SK-N-SH (cell line): ENCODE results near the gene KIF9.

Experiments used
- FOXM1 ChIP-seq: IDR thresholded peaks from 2 replicates; pipeline ENCODE4 v1.4.0; 2012; ENCODE audit warnings: low read depth, mild to moderate bottlenecking
- GABPA ChIP-seq: IDR thresholded peaks from 2 replicates; pipeline ENCODE4 v1.4.0; 2012; ENCODE audit warnings: low read depth, mild to moderate bottlenecking
- TF ChIP-seq, protein P1 (sequence below): fragments of 200-600 bp; sonication (generic); IDR thresholded peaks from 2 replicates; pipeline ENCODE4 v1.6.1; 2017; ENCODE audit warnings: antibody characterized with exemption, mild to moderate bottlenecking, moderate library complexity

DNA sequence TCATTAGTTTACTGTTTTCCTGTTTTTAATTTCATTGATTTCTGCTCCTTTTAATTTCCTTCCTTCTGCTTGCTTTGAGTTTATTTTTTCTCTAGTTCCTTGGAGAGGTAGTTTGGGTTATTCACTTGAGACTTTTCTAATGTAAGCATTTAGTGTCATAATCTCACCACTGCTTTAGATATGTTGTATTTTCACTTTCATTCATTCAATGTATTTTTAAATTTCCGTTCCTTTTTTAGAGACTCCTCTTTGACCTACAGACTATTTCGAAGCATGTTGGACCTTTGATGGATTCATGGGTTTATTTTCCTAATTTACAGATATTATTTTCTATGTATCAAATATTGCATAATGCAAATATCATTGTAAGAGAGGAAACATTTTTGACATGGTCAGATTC, 23.4 kb upstream of the KIF9 start:
- TF ChIP-seq, protein P1, sequence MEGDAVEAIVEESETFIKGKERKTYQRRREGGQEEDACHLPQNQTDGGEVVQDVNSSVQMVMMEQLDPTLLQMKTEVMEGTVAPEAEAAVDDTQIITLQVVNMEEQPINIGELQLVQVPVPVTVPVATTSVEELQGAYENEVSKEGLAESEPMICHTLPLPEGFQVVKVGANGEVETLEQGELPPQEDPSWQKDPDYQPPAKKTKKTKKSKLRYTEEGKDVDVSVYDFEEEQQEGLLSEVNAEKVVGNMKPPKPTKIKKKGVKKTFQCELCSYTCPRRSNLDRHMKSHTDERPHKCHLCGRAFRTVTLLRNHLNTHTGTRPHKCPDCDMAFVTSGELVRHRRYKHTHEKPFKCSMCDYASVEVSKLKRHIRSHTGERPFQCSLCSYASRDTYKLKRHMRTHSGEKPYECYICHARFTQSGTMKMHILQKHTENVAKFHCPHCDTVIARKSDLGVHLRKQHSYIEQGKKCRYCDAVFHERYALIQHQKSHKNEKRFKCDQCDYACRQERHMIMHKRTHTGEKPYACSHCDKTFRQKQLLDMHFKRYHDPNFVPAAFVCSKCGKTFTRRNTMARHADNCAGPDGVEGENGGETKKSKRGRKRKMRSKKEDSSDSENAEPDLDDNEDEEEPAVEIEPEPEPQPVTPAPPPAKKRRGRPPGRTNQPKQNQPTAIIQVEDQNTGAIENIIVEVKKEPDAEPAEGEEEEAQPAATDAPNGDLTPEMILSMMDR: no peak
- TF ChIP-seq FOXM1 (no peak), GABPA (no peak)
